Keratinocyte (primary cell): Measurements from ENCODE around the gene PHYH.

Source experiments
- CTCF ChIP-seq, 3 experiments: IDR thresholded peaks in 1 of 3; conservative IDR thresholded peaks in 1 of 3; optimal IDR thresholded peaks in 1 of 3; 2 replicates in 2 of 3; 3 replicates in 1 of 3; pipeline versions ENCODE3 to v1.5.1; 2011; ENCODE audit warnings: low read length in 3 of 3, mild to moderate bottlenecking in 3 of 3, moderate library complexity in 2 of 3, control low read depth in 1 of 3, inconsistent platforms in 1 of 3; ENCODE audit not compliant: insufficient read depth in 2 of 3; ENCODE audit errors: extremely low read depth in 1 of 3
- EZH2 ChIP-seq: IDR thresholded peaks from one replicate; pipeline ENCODE4 v1.6.1; 2012; ENCODE audit warnings: inconsistent platforms, mild to moderate bottlenecking, low read length, moderate library complexity

- TF ChIP-seq CTCF (optimal IDR thresholded peaks at IDR 0.05 in 1 of 3, IDR thresholded peaks at IDR 0.05 in 1 of 3, conservative IDR thresholded peaks at IDR 0.05 in 1 of 3; ENCODE audit: extremely low read depth in 1 of 3, insufficient read depth in 2 of 3, low read length in 3 of 3), result no peak
- no peak for TF ChIP-seq EZH2
Observed at GRCh38 chr10:13241613-13242012, 58.3 kb downstream of the PHYH start.
